ENCODE results near the gene SAP30BP. TPM values are rescaled to one million over a fixed set of nuclear protein-coding genes. Genes with fewer than 3 reads are reported as not detected.
A peak's percentile ranks its signal among the peaks of the same experiment; 100 is the strongest.

SAP30BP gene
- total RNA-seq, 1 experiment from 2014 or later = 126 TPM

DNA sequence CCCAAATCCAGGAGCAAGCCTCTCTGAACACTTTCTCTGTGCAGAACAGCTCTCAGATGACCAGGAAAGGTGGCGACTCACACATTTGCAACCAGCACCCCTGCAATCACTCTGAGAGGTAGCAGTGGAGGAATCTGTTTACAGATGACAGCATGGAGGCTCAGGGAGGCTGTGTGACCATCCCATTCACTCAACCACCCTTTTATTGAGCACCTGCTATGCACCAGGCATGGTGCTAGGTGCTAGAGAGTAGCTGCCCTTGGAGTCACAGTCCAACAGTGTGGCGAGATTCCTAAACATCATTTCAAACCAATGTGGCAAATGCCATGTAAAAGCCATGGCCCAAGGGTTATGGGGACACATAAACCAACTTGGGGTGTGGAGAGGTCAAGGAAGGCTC is 52.6 kb downstream of the SAP30BP start:
- Mint-ChIP-seq H3K27me3 (ENCODE audit: insufficient read depth, unreplicated experiment) (no peaks in the 10 kb centered on the region), H3K36me3 (ENCODE audit: insufficient read depth, unreplicated experiment) (peaks cover 16% of the 10 kb centered on the region), H3K27ac (ENCODE audit: unreplicated experiment) (no peak overlapping the region), H3K4me1 (ENCODE audit: low read depth, unreplicated experiment) (peaks cover 19% of the 10 kb centered on the region), H3K9me3 (ENCODE audit: unreplicated experiment) (no peaks in the 10 kb centered on the region), H3K4me3 (ENCODE audit: unreplicated experiment) (peak overlapping the region; percentile 86)
- Histone ChIP-seq H3K9me3 (no peaks in the 10 kb centered on the region), H3K4me3 (ENCODE audit: low read depth, low read length) (no peak overlapping the region), H3K27me3 (replicated peaks; ENCODE audit: control insufficient read depth, insufficient read depth, low read length) (no peaks in the 10 kb centered on the region), H3K4me1 (peaks cover 25% of the 10 kb centered on the region), H3K36me3 (ENCODE audit: control insufficient read depth, insufficient read depth, low read length) (no peaks in the 10 kb centered on the region)
- TF ChIP-seq, protein P1, sequence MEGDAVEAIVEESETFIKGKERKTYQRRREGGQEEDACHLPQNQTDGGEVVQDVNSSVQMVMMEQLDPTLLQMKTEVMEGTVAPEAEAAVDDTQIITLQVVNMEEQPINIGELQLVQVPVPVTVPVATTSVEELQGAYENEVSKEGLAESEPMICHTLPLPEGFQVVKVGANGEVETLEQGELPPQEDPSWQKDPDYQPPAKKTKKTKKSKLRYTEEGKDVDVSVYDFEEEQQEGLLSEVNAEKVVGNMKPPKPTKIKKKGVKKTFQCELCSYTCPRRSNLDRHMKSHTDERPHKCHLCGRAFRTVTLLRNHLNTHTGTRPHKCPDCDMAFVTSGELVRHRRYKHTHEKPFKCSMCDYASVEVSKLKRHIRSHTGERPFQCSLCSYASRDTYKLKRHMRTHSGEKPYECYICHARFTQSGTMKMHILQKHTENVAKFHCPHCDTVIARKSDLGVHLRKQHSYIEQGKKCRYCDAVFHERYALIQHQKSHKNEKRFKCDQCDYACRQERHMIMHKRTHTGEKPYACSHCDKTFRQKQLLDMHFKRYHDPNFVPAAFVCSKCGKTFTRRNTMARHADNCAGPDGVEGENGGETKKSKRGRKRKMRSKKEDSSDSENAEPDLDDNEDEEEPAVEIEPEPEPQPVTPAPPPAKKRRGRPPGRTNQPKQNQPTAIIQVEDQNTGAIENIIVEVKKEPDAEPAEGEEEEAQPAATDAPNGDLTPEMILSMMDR (IDR thresholded peaks at IDR 0.05; ENCODE audit: insufficient read depth in 1 of 2, low read depth in 1 of 2, low read length in 1 of 2, severe bottlenecking in 1 of 2, unreplicated experiment in 1 of 2) = no peak
- ChIA-PET CTCF (interaction anchor here (1.9 to 2.5 kb wide), 2 partner anchors 29 to 86 kb away, joined by 16 to 24 read pairs; partner anchors contain the start of gene SMIM5), POLR2A (no interaction called here)
- no TSS peak for BruUV-seq (replicated peaks)
- DNase-seq = no peak
- intact Hi-C loops (cut with micrococcal nuclease; ENCODE audit: unreplicated experiment) = loop anchor here (2.0 kb wide), 2 partner anchors 45 to 73 kb away; a partner anchor contains a TSS

DNA sequence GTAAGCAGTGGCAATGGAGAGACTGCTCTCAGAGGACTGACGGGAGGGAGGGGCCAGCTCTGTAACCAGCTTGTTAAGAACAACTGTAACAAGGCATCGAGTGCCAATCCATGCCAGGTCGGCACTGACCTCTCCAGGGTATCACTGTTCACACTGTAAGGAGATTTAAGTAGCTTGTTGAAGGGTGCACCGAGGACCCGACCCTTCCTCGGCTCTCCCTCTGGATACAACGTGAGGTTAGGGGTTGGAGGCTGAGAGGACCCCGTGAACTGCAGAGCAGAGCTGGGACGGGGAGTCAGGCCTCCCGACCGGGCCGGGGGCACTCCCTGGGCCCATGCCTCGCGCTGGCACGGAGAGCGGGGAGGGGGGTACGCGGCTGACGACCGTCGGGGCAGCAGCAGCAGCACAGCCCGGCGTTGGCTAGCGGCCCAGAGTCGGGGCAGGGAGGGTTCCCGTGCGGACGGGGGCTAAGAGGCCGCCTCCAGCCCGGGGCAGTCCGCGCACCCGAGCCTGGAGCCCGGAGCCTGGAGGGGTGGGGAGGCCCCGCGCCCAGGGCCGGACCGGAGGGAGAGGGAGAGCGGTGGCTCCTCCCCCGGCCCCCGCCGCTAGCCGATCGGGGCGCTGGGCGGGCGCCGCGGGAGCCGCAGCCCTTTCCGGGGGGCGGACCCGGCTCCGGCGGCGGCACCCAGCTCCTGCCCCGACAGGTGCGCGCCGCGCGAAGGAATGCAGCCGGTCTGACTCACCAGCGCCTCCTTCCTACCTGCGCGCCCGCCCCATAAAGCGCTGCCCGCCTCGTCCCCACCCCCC is 53.7 kb downstream of the SAP30BP start, which contains the start of gene ITGB4:
TSS of gene ITGB4 (plus strand) at position 804 of the 807 bp plus-strand sequence. CDS start 3,245 bp downstream, outside the sequence.
- TSS peak; percentile 50 for BruUV-seq (replicated peaks)
- intact Hi-C loops (cut with micrococcal nuclease; ENCODE audit: unreplicated experiment) = loop anchor here (2.0 kb wide), 2 partner anchors 46 to 74 kb away; a partner anchor contains a TSS

More for the DNA sequence above, 53.7 kb downstream of the SAP30BP start, which contains the start of gene ITGB4:
- H3K9me3 ChIP-seq = no peaks in the 10 kb centered on the region
- ChIA-PET CTCF (interaction anchor here (0.6 to 2.5 kb wide), 13 partner anchors 9 to 87 kb away, joined by 3 to 24 read pairs (median 4); partner anchors contain the start of genes GALK1 and SMIM5), POLR2A (interaction anchor here (0.5 to 1.5 kb wide), 5 partner anchors 24 to 633 kb away, joined by 3 to 16 read pairs (median 3); partner anchors contain the start of genes RECQL5 and SLC16A5)
- DNase-seq = peak; percentile 93 to 94
- no peaks in the 10 kb centered on the region for H3K27me3 ChIP-seq (replicated peaks; ENCODE audit: control insufficient read depth, insufficient read depth, low read length)
- peak within 1 kb of the TSS; percentile 86 for H3K4me3 Mint-ChIP-seq (ENCODE audit: unreplicated experiment)
- peak within 1 kb of the TSS; percentile 85 for H3K27ac Mint-ChIP-seq (ENCODE audit: unreplicated experiment)
- H3K4me1 ChIP-seq = peaks cover 25% of the 10 kb centered on the region
- no peaks in the 10 kb centered on the region for H3K27me3 Mint-ChIP-seq (ENCODE audit: insufficient read depth, unreplicated experiment)
- H3K4me1 Mint-ChIP-seq (ENCODE audit: low read depth, unreplicated experiment) = peaks cover 19% of the 10 kb centered on the region
- H3K36me3 ChIP-seq (ENCODE audit: control insufficient read depth, insufficient read depth, low read length) = no peaks in the 10 kb centered on the region
- peaks cover 22% of the 10 kb centered on the region for H3K36me3 Mint-ChIP-seq (ENCODE audit: insufficient read depth, unreplicated experiment)
- H3K9me3 Mint-ChIP-seq (ENCODE audit: unreplicated experiment) = no peaks in the 10 kb centered on the region
- TF ChIP-seq, protein P1 (IDR thresholded peaks at IDR 0.05; ENCODE audit: insufficient read depth in 1 of 2, low read depth in 1 of 2, low read length in 1 of 2, severe bottlenecking in 1 of 2, unreplicated experiment in 1 of 2) = peak; percentile 18 to 24
- H3K4me3 ChIP-seq (ENCODE audit: low read depth, low read length) = peak within 1 kb of the TSS; percentile 91

Measured in Caco-2 (cell line).